GM18873 (cell line): ENCODE measurements around the gene ZBED5.
"Not testable (repeated sequence)": the region's sequence is repeated elsewhere in the genome, so short reads cannot be mapped to it uniquely, and the experiment has no call there.

ENCODE experiments used
- ATAC-seq: cut with Tn5 transposase; IDR thresholded peaks from one replicate; pipeline ENCODE4 v1.9.1; 2021; ENCODE audit warnings: mild to moderate bottlenecking, moderate library complexity, moderate number of reproducible peaks; ENCODE audit not compliant: unreplicated experiment, low FRiP score

Gene ZBED5

GRCh38 chr11:10844356-10844755 is 13.5 kb downstream of the ZBED5 start:
- ATAC-seq: no peak

GRCh38 chr11:10838881-10839280 is 19.0 kb downstream of the ZBED5 start:
- ATAC-seq: no peak

- ATAC-seq: no peak
These were observed 19.8 kb downstream of the ZBED5 start for GRCh38 chr11:10838083-10838482.

GRCh38 chr11:10836884-10837283 is 21.0 kb downstream of the ZBED5 start:
- not testable (repeated sequence) for ATAC-seq

- ATAC-seq: no peak
These were observed 28.7 kb downstream of the ZBED5 start for GRCh38 chr11:10829139-10829538.

GRCh38 chr11:10828402-10828801 is 29.5 kb downstream of the ZBED5 start:
- ATAC-seq: no peak

GRCh38 chr11:10824888-10825287 is 33.0 kb downstream of the ZBED5 start:
- ATAC-seq: no peak

- ATAC-seq: no peak
These were observed 34.7 kb downstream of the ZBED5 start for GRCh38 chr11:10823152-10823579.

GRCh38 chr11:10822491-10822890 is 35.4 kb downstream of the ZBED5 start:
- not testable (repeated sequence) for ATAC-seq

- ATAC-seq: no peak
These were observed 39.3 kb downstream of the ZBED5 start for GRCh38 chr11:10818594-10818993.

- ATAC-seq: no peak
These were observed 43.9 kb downstream of the ZBED5 start for GRCh38 chr11:10813945-10814344.

- ATAC-seq: peak; percentile 17
These were observed 48.3 kb downstream of the ZBED5 start for GRCh38 chr11:10809373-10810160.

- ATAC-seq: peak; percentile 91
These were observed 49.1 kb downstream of the ZBED5 start, which contains the start of gene EIF4G2 for GRCh38 chr11:10808553-10809372. EIF4G2 (minus strand) TSS chr11:10808926.

GRCh38 chr11:10808235-10808552 is 49.7 kb downstream of the ZBED5 start:
- ATAC-seq: no peak

GRCh38 chr11:10807493-10808234 is 50.2 kb downstream of the ZBED5 start:
- no peak for ATAC-seq

GRCh38 chr11:10806206-10806605 is 51.6 kb downstream of the ZBED5 start:
- ATAC-seq: no peak

GRCh38 chr11:10805741-10806140 is 52.1 kb downstream of the ZBED5 start:
- no peak for ATAC-seq

- ATAC-seq: no peak
These were observed 54.2 kb downstream of the ZBED5 start for GRCh38 chr11:10803676-10804075.
